ENCODE data around the gene SLC6A5. TPM values are rescaled to one million over a fixed set of nuclear protein-coding genes. Genes with fewer than 3 reads are reported as not detected.
"Not testable (repeated sequence)": the region's sequence is repeated elsewhere in the genome, so short reads cannot be mapped to it uniquely, and the experiment has no call there.

SLC6A5 gene
- not detected for total RNA-seq

DNA sequence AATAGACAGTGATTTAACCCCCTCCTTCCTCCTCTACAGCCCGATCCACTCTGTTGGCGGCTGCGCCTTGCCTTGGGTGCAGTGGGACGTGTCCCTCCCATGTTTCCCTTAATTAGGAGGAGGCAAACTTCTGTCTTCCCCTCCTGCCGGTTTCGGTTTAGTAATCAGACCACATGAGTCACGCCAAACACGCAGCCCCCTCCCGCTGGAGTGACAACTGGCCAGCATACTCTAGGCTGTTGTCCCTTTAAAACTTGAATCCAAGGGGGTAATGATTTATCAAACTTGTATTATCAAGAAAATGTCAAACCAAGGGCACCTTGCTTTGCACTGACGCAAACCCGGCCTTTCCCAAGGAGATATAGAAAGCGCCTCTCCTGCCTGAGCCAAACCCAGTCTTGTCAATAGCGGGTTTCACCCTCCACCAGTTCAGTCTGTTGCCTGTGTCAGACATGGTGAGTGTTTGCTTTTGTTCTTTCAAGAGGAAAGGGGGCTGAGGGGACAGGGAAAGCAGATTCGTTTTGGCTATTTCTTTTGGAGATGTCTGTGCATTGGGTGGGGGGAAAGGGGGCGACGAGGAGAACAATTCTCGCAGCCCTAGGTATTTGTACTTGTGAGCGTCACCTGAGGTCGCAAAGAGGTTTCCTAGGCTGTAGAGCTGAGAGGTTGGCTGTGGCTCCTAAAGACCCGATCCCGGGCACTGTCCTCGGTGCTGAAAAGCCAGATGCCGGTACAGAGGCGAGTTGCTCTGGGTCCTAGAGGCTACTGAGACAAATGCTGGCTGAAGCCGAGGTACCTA lies at the start of gene SLC6A5:
Gene SLC6A5 (plus strand): TSS at position 388 of the 799 bp plus-strand sequence. CDS start 65 bp downstream, at position 453.
- H3K4me1 Mint-ChIP-seq: peaks cover 5% of the 10 kb centered on the region
- DNase-seq (peak; percentile 57), ATAC-seq (no peak)
- peaks cover 2% of the 10 kb centered on the region for H3K9me3 Mint-ChIP-seq (ENCODE audit: low read depth)
- H3K4me3 Mint-ChIP-seq: no peak within 1 kb of the TSS
- H3K36me3 Mint-ChIP-seq: peaks cover 1% of the 10 kb centered on the region
- H3K27ac Mint-ChIP-seq: no peak within 1 kb of the TSS
- CTCF ChIA-PET: no interaction called here
- peaks cover 97% of the 10 kb centered on the region for H3K27me3 Mint-ChIP-seq

GRCh38 chr11:20551096-20551495 lies 48.3 kb upstream of the SLC6A5 start:
- Mint-ChIP-seq H3K9me3 (ENCODE audit: low read depth) (no peaks in the 10 kb centered on the region), H3K36me3 (no peaks in the 10 kb centered on the region), H3K27ac (no peak overlapping the region), H3K27me3 (peaks cover 5% of the 10 kb centered on the region), H3K4me3 (no peak overlapping the region), H3K4me1 (no peaks in the 10 kb centered on the region)
- ATAC-seq (no peak), DNase-seq (no peak)
- CTCF ChIA-PET: no interaction called here

DNA sequence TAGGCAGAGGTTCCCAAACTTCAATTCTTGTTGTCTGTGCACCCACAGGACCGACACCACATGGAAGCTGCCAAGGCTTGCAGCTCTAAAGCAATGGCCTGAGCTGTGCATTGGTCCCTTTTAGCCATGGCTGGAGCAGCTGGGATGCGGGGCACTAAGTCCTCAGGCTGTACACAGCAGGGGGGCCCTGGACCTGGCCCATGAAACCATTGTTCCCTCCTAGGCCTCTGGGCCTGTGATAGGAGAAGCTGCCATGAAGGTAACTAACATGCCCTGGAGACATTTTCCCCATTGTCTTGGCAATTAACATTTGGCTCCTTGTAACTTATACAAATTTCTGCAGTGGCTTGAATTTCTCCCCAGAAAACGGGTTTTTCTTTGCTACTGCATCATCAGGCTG lies 43.6 kb upstream of the SLC6A5 start:
- H3K36me3 Mint-ChIP-seq: no peaks in the 10 kb centered on the region
- peaks cover 6% of the 10 kb centered on the region for H3K27me3 Mint-ChIP-seq

DNA sequence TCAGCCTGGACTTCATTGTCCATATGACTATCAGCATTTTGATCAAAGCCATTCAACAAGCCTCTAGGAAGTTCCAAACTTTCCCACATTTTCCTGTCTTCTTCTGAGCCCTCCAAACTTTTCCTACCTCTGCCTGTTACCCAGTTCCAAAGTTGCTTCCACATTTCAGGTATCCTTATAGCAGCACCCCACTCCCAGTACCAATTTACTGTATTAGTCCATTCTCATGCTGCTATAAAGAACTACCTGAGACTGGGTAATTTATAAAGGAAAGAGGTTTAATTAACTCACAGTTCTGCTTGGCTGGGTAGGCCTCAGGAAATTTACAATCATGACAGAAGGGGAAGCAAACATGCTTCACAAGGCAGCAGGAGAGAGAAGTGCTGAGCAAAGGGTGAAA lies 43.0 kb upstream of the SLC6A5 start:
- ATAC-seq, CTCF ChIA-PET: not testable (repeated sequence)

More for the DNA sequence above, 43.6 kb upstream of the SLC6A5 start:
- H3K9me3 Mint-ChIP-seq (ENCODE audit: low read depth): no peaks in the 10 kb centered on the region
- CTCF ChIA-PET: no interaction called here
- no peak overlapping the region for H3K27ac Mint-ChIP-seq
- H3K4me3 Mint-ChIP-seq: no peak overlapping the region
- no peak for ATAC-seq
- H3K4me1 Mint-ChIP-seq: no peaks in the 10 kb centered on the region
- no peak for DNase-seq

DNA sequence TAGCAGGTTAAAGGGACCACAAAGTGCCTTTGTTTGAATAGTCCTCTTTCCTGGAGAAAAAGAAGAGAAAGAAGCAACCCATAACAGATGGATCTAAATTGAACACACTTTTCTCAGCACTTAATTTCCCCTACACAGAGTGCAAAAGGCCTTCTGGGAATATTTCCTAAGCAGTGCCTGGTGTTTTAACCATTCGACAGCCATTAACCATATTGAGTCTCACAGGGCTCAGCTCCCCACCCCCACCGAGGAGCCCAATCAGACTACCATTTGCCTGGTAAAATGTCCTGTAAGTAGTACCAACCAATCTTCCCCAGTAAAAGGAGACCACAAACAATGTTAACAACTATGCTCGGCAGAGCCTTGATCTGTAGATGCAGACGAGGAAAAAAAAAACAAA lies 40.7 kb upstream of the SLC6A5 start:
- Mint-ChIP-seq H3K9me3 (ENCODE audit: low read depth) (no peaks in the 10 kb centered on the region), H3K4me3 (no peak overlapping the region), H3K27me3 (peaks cover 3% of the 10 kb centered on the region), H3K4me1 (no peaks in the 10 kb centered on the region), H3K36me3 (no peaks in the 10 kb centered on the region), H3K27ac (no peak overlapping the region)
- ATAC-seq (no peak), DNase-seq (no peak)
- CTCF ChIA-PET: no interaction called here

More for the DNA sequence above, 43.0 kb upstream of the SLC6A5 start:
- H3K27me3 Mint-ChIP-seq; H3K4me3 Mint-ChIP-seq; H3K27ac Mint-ChIP-seq; H3K36me3 Mint-ChIP-seq; H3K4me1 Mint-ChIP-seq; H3K9me3 Mint-ChIP-seq (ENCODE audit: low read depth); DNase-seq: not testable (repeated sequence)

- H3K4me1 Mint-ChIP-seq: no peaks in the 10 kb centered on the region
- H3K27ac Mint-ChIP-seq: no peak overlapping the region
- H3K27me3 Mint-ChIP-seq: peaks cover 3% of the 10 kb centered on the region
- ATAC-seq (no peak), DNase-seq (no peak)
- no peaks in the 10 kb centered on the region for H3K36me3 Mint-ChIP-seq
- no peaks in the 10 kb centered on the region for H3K9me3 Mint-ChIP-seq (ENCODE audit: low read depth)
- CTCF ChIA-PET: no interaction called here
- H3K4me3 Mint-ChIP-seq: no peak overlapping the region
Observed at GRCh38 chr11:20559523-20560300, 39.7 kb upstream of the SLC6A5 start.

DNA sequence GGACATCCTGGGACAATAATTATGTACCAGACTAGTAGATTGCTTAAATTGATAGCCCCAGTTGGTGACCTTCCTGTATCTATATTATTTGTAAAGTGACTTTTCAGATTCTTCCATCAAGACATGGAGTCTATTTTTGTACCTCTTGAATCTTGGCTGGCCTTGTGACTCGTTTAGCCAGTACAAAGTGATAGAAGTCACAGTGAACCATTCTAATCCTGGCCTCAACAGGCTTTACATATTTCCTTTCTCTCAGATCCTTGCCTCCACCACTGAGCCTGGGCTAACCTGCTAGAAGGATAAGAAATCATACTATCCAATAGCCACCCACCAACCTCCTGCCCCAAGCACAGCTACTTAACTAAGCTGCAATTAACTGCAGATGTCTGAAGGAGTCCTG lies 37.5 kb upstream of the SLC6A5 start:
- DNase-seq (no peak), ATAC-seq (no peak)
- CTCF ChIA-PET: no interaction called here
- H3K9me3 Mint-ChIP-seq (ENCODE audit: low read depth): no peaks in the 10 kb centered on the region
- no peaks in the 10 kb centered on the region for H3K36me3 Mint-ChIP-seq
- H3K27me3 Mint-ChIP-seq: peaks cover 7% of the 10 kb centered on the region
- no peaks in the 10 kb centered on the region for H3K4me1 Mint-ChIP-seq
- H3K4me3 Mint-ChIP-seq: no peak overlapping the region
- H3K27ac Mint-ChIP-seq: no peak overlapping the region

DNA sequence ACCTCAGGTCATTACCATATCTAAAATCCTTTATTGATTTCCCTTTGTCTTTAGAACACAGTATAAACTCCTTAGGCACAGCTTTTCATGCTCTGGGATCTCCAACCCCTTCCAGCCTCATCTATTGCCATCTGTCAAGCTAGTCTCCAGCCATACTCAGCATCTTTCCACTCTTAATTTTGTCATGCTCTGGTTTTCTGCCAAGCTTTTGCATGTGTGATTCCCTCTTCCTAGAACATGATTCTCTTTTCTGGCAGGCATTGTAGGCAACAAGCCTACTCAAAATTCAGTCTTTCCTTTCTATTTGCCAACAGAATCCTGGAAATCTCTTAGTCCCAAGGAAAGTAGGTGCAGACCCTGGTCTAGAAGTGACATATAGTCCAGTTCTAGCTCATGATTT lies 35.5 kb upstream of the SLC6A5 start:
- H3K36me3 Mint-ChIP-seq: no peaks in the 10 kb centered on the region
- ATAC-seq: no peak
- CTCF ChIA-PET: no interaction called here
- peaks cover 7% of the 10 kb centered on the region for H3K27me3 Mint-ChIP-seq
- no peaks in the 10 kb centered on the region for H3K9me3 Mint-ChIP-seq (ENCODE audit: low read depth)
- H3K4me3 Mint-ChIP-seq: no peak overlapping the region
- H3K4me1 Mint-ChIP-seq: no peaks in the 10 kb centered on the region
- H3K27ac Mint-ChIP-seq: no peak overlapping the region
- DNase-seq: no peak

GRCh38 chr11:20564846-20565635 lies 34.4 kb upstream of the SLC6A5 start:
- Mint-ChIP-seq H3K4me3 (no peak overlapping the region), H3K27me3 (peaks cover 7% of the 10 kb centered on the region), H3K27ac (no peak overlapping the region), H3K36me3 (no peaks in the 10 kb centered on the region), H3K4me1 (no peaks in the 10 kb centered on the region), H3K9me3 (ENCODE audit: low read depth) (no peaks in the 10 kb centered on the region)
- DNase-seq (no peak), ATAC-seq (no peak)
- CTCF ChIA-PET: no interaction called here

- H3K36me3 Mint-ChIP-seq; H3K27me3 Mint-ChIP-seq; CTCF ChIA-PET; H3K4me3 Mint-ChIP-seq; H3K4me1 Mint-ChIP-seq; ATAC-seq; H3K27ac Mint-ChIP-seq; H3K9me3 Mint-ChIP-seq (ENCODE audit: low read depth); DNase-seq: not testable (repeated sequence)
Observed at GRCh38 chr11:20566115-20566514, 33.3 kb upstream of the SLC6A5 start.

GRCh38 chr11:20566591-20567434 lies 32.6 kb upstream of the SLC6A5 start:
- Mint-ChIP-seq H3K36me3 (no peaks in the 10 kb centered on the region), H3K9me3 (ENCODE audit: low read depth) (no peaks in the 10 kb centered on the region), H3K27me3 (peaks cover 4% of the 10 kb centered on the region), H3K4me3 (no peak overlapping the region), H3K4me1 (no peaks in the 10 kb centered on the region), H3K27ac (no peak overlapping the region)
- CTCF ChIA-PET: no interaction called here
- DNase-seq (no peak), ATAC-seq (no peak)

DNA sequence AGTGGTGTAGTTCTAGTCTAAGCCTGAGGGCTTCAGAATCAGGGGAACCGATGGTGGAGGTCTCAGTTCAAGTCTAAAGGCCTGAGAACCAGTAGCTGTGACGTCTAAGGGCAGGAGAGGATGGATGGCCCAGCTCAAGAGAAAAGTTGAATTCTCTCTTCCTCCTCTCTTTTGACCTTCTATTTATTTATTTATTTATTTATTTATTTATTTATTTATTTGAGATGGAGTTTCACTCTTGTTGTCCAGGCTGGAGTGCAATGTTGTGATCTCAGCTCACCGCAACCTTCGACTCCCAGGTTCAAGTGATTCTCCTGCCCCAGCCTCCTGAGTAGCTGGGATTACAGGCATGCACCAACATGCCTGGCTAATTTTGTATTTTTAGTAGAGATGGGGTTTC lies 19.7 kb upstream of the SLC6A5 start:
- H3K27ac Mint-ChIP-seq; H3K4me1 Mint-ChIP-seq; DNase-seq; H3K36me3 Mint-ChIP-seq; CTCF ChIA-PET; H3K4me3 Mint-ChIP-seq; ATAC-seq; H3K27me3 Mint-ChIP-seq; H3K9me3 Mint-ChIP-seq (ENCODE audit: low read depth): not testable (repeated sequence)

GRCh38 chr11:20583201-20583600 lies 16.2 kb upstream of the SLC6A5 start:
- Mint-ChIP-seq H3K9me3 (ENCODE audit: low read depth) (no peaks in the 10 kb centered on the region), H3K27me3 (peaks cover 2% of the 10 kb centered on the region), H3K36me3 (no peaks in the 10 kb centered on the region), H3K27ac (no peak overlapping the region), H3K4me3 (no peak overlapping the region), H3K4me1 (no peaks in the 10 kb centered on the region)
- CTCF ChIA-PET: no interaction called here
- ATAC-seq (no peak), DNase-seq (no peak)
